ENCODE measurements around the gene CFAP91.
"Not testable (repeated sequence)": the region's sequence is repeated elsewhere in the genome, so short reads cannot be mapped to it uniquely, and the experiment has no call there.

Gene CFAP91

DNA sequence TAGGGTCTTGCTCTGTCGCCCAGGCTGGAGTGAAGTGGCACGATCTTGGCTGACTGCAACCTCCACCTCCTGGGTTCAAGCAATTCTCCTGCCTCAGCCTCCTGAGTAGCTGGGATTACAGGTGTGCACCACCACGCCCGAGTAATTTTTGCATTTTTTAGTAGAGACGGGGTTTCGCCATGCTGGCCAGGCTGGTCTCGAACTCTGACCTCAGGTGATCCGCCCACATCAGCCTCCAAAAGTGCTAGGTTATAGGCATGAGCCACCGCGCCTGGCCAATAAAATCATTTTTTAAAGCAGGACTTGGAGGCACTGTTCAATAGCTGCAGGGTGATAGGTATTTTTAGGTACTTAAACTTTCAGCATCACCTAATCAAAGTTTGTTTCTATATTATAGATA, 24.6 kb upstream of the CFAP91 start:
- not testable (repeated sequence) for DNase-seq

GRCh38 chr3:119679874-119680273, 22.9 kb upstream of the CFAP91 start:
- DNase-seq = no peak

DNA sequence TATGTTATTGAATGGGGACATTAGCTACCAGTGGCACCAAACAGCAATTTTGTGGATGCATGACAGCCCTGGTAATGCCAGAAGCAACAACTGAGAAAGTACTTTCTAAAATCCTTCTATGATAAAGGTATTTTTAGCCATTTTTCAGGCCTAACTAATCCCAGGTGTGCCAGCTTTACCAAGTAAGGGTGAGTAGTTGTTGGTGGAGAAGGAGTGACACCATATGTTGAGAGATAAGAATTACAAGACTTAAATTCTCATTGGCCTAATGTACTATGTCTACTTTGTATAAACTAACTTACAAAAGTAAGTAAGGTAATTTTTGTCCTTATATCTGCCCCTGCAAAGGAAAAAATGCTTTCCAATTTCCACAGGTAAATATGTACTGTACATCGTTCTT, 21.5 kb upstream of the CFAP91 start:
- DNase-seq = no peak

DNA sequence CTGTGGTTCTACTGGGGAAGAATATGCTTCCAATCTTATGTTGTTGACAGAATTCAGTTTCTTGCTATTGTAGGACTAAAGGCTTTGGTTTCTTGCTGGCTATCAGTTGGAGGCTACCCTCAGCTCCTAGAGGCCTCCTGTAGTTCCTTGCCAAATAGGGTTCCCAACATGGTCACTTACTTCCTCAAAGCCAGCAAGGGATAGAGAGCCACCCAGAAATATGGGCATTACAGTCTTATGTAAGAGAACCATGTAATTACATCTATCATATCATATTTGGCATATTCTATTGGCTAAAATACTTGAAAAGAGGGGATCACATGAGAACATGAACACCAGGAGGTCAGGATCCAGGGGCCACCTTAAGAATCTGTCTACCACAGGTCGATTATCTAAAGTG, 19.4 kb upstream of the CFAP91 start:
- no peak for DNase-seq

DNA sequence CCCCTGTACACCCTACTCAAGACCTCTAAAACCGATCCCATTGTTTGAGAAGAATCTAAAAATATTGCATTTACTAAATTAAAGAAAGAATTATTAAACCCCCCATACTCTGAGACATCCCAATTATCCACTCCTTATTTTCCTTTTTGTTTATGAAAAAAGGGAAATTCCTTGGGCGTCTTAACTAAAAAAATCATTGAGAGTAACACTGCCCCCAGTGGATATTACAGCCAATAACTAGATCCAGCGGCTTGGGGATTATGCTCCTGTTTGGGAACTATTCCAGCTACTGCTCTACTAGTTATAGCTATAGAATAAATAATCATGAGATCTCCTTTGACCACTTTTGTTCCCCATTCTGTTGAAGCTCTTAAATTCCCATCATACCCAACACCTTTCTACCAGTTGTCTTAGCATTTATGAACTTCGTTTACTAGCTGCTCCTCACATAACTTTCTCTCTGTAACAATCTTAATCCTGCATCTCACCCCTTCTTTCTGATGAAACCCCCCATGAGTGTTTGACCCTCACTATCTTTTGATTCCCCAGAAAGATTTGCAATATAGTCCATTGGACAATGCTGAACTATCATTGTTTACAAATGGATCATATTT, 12.7 kb upstream of the CFAP91 start:
- no peak for DNase-seq

DNA sequence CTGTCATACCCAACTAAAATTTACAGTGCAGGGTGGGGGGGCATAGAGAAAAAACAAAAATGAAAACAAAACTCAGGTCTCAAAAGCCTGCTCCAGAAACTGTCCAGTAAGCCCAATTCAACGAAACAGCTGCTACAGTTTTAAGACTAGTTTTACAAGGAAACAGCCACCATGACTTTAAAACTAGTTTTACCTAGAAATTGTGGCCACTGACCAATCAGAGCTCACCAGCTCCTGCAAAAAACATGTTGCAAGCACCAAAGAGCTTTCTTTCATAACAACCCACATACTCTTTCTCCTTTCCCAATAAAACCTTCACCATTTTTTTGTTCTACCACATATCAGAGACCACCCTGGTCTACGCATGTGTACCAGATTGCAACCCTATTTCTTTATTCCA, 7.3 kb upstream of the CFAP91 start:
- DNase-seq = no peak

- DNase-seq = no peak
Observed at GRCh38 chr3:119697394-119697793, 5.4 kb upstream of the CFAP91 start.

DNA sequence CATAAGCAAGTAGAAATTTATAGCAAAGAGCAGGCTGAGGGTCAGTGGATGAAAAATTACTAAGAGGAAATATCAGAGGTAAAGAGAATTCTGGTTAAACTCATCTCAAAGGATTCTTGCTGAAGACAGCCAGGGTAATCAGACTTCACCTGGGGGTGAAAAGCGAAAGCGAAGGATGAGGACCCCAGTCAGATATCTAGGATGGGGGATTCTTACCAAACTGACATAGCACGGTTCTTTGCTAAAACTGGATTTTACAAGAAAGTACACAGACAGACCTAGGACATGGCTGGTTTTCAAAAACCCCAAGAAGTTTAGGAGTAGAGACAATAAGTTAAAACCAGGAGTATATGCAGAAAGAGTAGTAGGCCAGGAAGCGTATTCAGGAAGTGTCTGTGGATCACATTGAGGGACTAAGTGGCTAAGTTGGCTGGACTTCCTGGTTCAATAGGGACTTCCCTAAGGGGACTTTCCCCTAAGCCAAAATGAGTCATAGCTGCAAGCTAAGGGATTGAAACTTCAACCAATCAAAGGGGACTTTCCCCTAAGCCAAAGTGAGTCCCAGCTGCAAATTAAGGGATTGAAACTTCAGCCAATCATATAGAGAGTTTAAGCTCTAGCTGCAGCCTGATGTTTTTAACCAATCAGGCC, 2.4 kb upstream of the CFAP91 start:
- no peak for DNase-seq

DNA sequence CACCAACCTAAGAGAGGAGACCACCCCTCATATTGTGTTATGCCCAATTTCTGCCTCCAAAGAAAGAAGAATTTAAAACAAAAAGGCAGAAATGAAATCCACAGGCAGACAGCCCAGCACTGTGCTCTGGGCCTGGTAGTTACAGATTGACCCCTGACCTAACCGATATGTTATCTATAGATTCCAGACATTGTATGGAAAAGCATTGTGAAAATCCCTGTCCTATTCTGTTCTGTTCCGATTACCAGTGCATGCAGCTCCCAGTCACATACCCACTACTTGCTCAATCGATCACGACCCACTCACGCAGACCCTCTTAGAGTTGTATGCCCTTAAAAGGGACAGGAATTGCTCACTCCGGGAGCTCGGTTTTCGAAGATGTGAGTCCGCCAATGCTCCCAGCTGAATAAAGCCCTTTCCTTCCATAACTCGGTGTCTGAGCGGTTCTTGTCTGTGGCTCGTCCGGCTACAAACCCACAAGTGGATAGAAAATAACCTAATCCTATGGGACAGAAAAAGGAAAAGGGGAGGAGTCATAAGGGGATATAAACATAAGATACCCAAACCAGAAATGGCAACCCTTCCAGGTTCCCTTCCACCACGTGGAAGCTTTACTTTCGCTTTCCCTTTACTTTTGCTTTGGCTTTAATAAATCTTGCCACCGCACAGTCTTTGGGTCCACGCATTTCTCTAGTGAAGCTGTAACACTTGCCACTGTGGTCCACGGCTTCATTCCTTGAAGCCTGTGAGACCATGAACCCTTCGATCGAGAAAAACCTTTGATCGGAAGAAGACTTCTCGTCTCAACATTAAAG, 1.7 kb upstream of the CFAP91 start:
- DNase-seq = no peak

GRCh38 chr3:119703820-119704531, 1.2 kb downstream of the CFAP91 start:
- DNase-seq = no peak

DNA sequence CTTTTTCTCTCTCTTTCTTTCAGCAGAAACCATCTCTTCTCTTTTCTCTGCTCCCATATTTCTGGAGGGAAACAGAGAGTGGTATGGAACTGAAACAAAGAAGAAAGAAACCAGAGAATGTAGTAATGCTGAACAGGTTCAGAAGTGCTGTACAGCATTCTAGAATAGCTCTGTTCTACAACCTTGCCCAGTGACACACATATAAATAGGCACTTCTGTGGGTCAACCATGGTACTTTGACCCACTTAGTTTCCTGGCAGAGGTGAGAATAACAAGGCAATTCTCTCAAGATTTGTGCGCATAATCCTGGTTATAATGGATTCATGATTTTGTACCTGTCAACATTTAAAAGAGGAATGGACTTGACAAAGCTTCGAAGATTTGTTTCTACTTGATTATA, 12.3 kb downstream of the CFAP91 start:
- no peak for DNase-seq

GRCh38 chr3:119716998-119717397, 14.2 kb downstream of the CFAP91 start:
- no peak for DNase-seq

DNA sequence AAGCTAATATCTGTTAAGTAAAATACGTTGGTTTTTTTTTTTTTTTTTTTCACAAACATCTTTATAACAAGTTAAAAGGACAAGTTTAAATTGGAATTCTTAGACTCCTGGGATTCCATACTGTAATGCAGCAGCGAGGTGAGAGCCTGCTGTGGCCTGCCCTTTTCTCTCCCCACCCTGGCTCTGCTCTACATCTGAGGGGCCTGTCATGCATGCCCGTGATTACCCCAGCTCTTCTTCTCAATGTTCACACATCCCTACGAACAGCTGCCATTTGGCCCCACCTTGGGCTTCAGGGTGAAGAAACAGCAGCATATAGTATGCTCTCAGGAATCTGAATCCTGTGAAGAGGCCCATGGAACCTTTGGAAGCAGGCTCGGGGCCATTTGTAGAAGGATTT, 14.7 kb downstream of the CFAP91 start:
- no peak for DNase-seq

- DNase-seq = no peak
Observed at GRCh38 chr3:119723022-119723421, 20.2 kb downstream of the CFAP91 start.

GRCh38 chr3:119726909-119727308, 24.1 kb downstream of the CFAP91 start:
- no peak for DNase-seq

DNA sequence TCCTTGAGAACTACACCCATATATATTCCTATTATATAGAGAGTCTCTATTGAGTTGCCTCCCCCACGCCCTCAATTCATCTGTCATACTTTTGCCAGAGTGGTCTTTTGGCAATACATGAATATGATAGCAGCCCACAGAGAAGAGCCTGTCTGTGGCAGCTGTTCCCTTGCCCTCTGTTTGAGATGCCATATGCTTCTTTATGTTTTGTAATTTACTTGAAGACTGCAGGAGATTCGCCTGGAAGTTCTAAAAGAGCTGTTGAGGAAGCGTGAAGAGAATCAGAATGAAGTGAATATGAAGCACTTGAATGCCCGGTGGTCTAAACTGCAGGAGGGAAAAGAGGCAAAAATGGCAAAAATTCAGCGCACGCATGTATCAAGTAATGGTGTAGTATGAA, 27.2 kb downstream of the CFAP91 start:
- no peak for DNase-seq

DNA sequence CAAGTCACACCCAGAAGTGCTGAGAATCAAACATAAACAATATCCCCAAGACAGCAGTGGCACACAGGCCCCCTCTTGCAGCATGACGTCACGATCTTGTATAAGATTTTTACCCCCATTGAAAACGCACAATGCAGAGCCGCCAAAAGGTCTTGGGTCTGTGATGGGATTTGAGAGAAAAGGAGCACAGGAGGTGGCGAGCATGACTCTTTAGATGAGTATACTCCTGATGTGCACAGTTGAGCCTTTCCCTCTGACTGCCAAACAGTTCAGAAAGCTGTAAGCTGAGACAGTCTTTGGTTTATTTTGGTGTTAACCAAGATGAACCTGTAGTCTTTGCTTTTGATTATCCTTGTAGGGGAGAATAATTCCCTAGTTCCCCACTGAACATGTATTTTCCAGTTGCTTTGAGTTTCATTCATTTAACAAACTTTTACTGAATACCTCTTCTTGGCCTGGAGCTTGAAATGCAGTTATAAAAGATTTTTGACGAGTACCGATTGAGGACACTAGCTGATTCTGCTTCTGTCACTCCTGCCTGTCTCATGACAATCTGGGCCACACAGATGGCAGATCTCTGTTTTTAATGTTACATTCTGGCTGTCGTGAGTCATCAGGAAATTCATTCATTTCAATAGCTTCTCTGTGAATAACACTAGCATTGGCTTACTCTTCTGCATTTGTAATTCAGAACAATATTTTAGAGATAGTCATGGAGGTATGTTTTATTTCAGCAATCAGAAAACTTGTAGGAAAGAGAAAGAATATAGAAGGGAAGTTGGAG, 28.9 kb downstream of the CFAP91 start:
- no peak for DNase-seq

DNA sequence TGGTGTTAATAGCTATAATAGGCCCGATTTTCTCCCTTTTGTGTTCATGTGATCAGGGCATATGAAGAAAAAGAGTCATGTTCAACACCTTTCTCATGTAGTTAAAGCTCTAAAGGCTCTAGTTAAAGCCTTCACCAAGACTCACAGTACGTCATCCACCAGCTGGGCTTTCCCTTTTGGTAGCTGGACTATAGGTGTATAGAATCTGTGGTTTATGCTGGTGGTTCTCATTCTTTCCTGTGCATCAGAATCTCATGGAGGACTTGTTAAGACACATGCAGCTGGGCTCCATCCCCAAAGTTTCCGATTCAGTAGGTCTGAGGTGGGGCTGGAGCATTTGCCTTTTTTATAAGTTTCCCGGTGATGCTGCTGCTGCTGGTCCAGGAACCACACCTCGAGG, 31.0 kb downstream of the CFAP91 start:
- no peak for DNase-seq

DNA sequence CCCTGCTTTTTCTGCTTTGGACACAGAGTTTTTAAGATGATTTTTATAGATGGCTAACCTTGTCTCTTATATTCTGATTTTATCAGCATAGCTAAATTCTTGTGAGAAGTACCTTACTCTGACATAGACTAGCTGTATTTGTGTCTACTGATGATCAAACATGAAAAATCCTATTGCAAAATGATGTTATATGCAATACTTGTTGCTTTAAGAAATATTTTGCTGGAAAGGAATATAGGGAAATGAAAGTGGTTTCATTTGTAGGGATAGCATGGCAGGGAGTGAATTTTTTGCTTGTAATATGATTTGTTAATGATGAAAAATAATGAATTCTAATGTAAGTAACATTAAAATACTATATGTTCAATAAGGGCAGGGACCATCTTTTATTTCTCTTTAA, 35.9 kb downstream of the CFAP91 start:
- DNase-seq = no peak

DNA sequence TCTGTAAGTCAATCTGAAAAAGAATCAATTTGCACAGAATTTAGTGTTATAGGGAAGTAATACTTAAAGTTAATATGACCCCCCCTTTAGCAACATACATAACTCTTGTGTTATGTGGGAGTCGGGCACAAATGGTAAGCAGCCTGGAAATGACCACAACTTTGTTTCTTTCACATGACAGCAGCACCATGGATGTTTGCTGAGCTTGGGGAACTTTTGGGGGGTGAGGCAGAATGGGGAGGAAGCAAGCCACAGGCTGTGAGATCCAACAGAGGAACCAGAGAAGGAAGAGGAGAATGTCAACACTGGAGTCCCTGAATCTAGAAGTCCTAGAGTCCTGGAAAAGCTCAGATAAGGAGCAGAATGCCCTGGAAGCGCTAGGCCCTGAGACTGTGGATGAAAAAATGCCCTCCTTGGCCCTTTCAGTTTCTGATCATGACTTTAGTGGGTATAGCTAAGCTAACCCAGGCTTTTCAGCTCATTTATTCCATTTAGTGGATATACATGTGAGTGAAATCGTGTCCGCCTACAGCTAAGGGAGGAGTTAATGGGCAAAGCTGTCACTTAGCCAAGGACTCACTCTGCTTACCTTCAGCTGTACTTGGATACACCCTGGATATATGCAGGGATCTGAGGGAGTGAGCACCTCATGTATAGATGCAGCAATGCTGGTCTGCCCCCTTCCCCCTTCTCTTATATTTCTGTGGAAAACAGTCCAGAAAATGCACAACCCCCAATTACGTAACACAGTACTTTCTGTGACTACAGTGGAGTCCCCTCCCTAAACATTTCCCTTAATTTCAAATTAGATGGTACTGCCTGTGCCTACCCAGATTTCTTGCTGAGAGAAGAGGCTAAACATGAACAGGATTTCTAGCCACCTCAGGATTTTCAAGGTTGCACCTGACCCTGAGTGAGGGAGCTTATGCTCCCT, 39.1 kb downstream of the CFAP91 start:
- no peak for DNase-seq

- no peak for DNase-seq
Observed at GRCh38 chr3:119743921-119744320, 41.1 kb downstream of the CFAP91 start.

- DNase-seq = no peak
Observed at GRCh38 chr3:119745942-119746341, 43.1 kb downstream of the CFAP91 start.

Measured in GOT3 (cell line).